Measurements from ENCODE around the gene CYP2W1. TPM values are rescaled to one million over a fixed set of nuclear protein-coding genes. Genes with fewer than 3 reads are reported as not detected.

Gene CYP2W1
- total and polyA plus RNA-seq, 2 experiments from 2014 or later = 31.1 to 72.3 TPM

DNA sequence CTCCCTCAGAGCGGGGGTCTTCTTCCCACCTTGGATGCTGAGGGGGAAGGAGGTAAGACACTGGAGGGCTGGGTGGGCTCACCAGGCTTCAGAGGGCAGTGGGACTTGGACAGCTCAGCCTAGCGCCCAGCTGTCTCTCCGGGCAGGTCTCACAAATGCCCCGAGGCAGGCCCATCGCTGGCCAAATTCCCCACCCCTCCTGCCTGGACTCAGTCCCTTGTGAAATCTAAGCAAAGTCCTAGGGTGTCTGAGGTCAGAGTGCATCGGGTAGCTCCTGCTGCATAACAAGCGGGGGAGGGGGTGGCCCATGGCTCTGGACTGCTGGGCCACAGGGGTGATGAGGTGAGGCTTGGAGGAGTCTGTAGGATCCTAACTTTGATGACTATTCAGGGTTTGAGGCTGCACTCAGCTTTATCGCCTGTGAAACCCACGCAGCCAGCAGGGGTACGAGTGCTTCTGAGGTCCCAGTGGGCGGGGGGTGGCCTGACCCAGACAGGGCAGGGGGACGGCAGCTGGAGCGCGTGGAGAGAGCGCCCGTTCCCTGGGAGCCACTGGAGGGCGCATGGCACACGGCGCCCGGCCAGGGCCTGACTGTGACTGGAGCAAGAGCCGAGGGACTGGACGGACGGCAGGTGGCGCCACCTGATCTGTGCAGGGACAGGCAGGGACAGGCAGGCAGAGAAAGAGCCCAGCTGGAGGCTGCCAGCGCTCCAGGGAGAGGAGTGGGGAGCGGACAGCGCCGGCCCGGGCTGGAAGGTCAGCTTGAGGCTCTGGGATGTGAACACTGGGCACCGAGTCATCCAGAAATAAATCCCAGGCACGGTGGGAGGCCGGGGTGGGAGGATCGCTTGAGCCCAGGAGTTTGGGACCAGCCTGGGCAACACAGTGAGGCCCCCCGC is 10.0 kb downstream of the CYP2W1 start:
- H3K27me3 ChIP-seq = no peaks in the 10 kb centered on the region
- no peak for TF ChIP-seq EZH2phosphoT487 (IDR thresholded peaks at IDR 0.05; ENCODE audit: low read depth, severe bottlenecking, unreplicated experiment)
- TF ChIP-seq, protein P1, sequence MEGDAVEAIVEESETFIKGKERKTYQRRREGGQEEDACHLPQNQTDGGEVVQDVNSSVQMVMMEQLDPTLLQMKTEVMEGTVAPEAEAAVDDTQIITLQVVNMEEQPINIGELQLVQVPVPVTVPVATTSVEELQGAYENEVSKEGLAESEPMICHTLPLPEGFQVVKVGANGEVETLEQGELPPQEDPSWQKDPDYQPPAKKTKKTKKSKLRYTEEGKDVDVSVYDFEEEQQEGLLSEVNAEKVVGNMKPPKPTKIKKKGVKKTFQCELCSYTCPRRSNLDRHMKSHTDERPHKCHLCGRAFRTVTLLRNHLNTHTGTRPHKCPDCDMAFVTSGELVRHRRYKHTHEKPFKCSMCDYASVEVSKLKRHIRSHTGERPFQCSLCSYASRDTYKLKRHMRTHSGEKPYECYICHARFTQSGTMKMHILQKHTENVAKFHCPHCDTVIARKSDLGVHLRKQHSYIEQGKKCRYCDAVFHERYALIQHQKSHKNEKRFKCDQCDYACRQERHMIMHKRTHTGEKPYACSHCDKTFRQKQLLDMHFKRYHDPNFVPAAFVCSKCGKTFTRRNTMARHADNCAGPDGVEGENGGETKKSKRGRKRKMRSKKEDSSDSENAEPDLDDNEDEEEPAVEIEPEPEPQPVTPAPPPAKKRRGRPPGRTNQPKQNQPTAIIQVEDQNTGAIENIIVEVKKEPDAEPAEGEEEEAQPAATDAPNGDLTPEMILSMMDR (IDR thresholded peaks at IDR 0.05; ENCODE audit: poor library complexity) = peak; percentile 100
- 23% methylated on average over 33 of the region's 34 CpGs for WGBS (ENCODE audit: low lambda C conversion rate, missing lambda C conversion rate)

DNA sequence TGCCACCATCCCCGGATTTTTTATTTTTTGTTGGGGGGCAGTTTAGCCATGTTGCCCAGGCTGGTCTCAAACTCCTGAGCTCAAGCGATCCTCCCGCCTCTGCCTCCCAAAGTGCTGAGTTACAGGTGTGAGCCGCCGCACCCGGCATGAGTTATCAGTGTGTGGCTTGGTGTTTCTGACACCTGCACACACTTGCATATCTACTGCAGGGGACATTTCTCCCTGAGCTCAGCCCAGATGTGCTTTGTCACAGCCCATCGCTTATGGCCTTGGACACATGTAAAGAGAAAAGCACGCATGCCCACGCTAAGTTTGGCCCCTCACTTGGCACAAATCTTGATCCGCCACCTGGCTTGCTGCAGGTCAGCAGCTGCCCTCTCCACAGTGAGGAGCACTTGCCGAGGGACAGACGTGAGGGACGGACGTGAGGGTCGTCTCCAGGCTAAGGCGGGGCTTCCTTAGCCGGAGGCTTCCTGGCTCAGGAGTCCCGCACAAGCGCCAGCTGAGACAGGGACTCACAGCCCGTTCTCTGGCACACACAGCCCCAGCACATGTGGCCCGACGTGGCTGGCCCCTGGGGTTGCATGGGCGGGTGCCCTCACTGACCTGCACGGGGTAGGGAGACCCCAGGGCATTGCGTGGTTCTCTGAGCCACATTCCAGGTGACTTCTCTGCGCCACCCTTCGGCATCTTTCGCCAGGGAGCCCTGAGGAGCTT is 11.8 kb downstream of the CYP2W1 start:
- TF ChIP-seq, protein P1 (IDR thresholded peaks at IDR 0.05; ENCODE audit: poor library complexity) = no peak
- no peak for TF ChIP-seq EZH2 (IDR thresholded peaks at IDR 0.05; ENCODE audit: borderline replicate concordance)
- TF ChIP-seq EZH2phosphoT487 (IDR thresholded peaks at IDR 0.05; ENCODE audit: low read depth, severe bottlenecking, unreplicated experiment) = no peak
- no peak overlapping the region for H2AFZ ChIP-seq
- H3K9me2 ChIP-seq (replicated peaks; ENCODE audit: insufficient read depth) = no peaks in the 10 kb centered on the region
- no peaks in the 10 kb centered on the region for H3K9me3 ChIP-seq (ENCODE audit: low read depth)
- 84% methylated on average over 28 of the region's 28 CpGs for WGBS (ENCODE audit: low lambda C conversion rate, missing lambda C conversion rate)
- H3K79me2 ChIP-seq = no peaks in the 10 kb centered on the region
- H3K4me3 ChIP-seq = no peak overlapping the region
- H3K4me2 ChIP-seq = no peak overlapping the region
- DNase-seq (ENCODE audit: low spot score) = no peak
- H3K27me3 ChIP-seq = no peaks in the 10 kb centered on the region
- no peaks in the 10 kb centered on the region for H4K20me1 ChIP-seq (ENCODE audit: insufficient read depth, poor library complexity, severe bottlenecking)
- peaks cover 3% of the 10 kb centered on the region for H3K4me1 ChIP-seq (ENCODE audit: insufficient read depth)
- H3K36me3 ChIP-seq (replicated peaks; ENCODE audit: insufficient read depth, low read depth) = no peaks in the 10 kb centered on the region
- no peak overlapping the region for H3K27ac ChIP-seq

More for the DNA sequence above, 10.0 kb downstream of the CYP2W1 start:
- Histone ChIP-seq H3K79me2 (no peaks in the 10 kb centered on the region), H3K4me1 (ENCODE audit: insufficient read depth) (peaks cover 14% of the 10 kb centered on the region), H3K9me2 (replicated peaks; ENCODE audit: insufficient read depth) (no peaks in the 10 kb centered on the region), H3K4me2 (peak overlapping the region; percentile 46), H3K36me3 (replicated peaks; ENCODE audit: insufficient read depth, low read depth) (no peaks in the 10 kb centered on the region), H4K20me1 (ENCODE audit: insufficient read depth, poor library complexity, severe bottlenecking) (no peaks in the 10 kb centered on the region), H3K4me3 (no peak overlapping the region), H2AFZ (no peak overlapping the region), H3K27ac (no peak overlapping the region), H3K9me3 (ENCODE audit: low read depth) (no peaks in the 10 kb centered on the region)
- peak; percentile 98 for DNase-seq (ENCODE audit: low spot score)

DNA sequence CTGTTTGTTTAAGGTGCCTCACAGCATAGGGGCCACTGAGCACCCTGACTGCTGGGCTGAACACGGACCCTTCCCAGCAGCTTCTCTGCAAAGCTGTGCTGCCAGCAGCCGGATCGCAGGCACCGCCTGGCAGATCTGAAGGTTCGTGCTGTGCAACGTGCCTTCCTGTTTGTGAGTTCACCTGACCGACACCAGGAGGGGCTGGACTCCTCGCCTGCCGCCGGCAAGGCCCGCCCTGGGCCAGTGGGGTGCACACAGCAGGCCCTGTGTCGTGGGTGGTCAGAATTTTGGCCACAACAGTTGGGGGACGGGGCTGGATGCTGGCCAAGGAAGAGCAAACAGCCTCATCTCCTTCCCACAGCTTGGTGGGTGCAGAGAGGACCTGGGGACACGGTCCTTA is 12.6 kb downstream of the CYP2W1 start:
- no peak for DNase-seq (ENCODE audit: low spot score)
- Histone ChIP-seq H3K79me2 (no peaks in the 10 kb centered on the region), H3K9me3 (ENCODE audit: low read depth) (no peaks in the 10 kb centered on the region), H3K27ac (no peak overlapping the region), H4K20me1 (ENCODE audit: insufficient read depth, poor library complexity, severe bottlenecking) (no peaks in the 10 kb centered on the region), H3K9me2 (replicated peaks; ENCODE audit: insufficient read depth) (no peaks in the 10 kb centered on the region), H3K4me1 (ENCODE audit: insufficient read depth) (peaks cover 3% of the 10 kb centered on the region), H2AFZ (no peak overlapping the region), H3K27me3 (no peaks in the 10 kb centered on the region), H3K36me3 (replicated peaks; ENCODE audit: insufficient read depth, low read depth) (no peaks in the 10 kb centered on the region), H3K4me2 (no peak overlapping the region), H3K4me3 (no peak overlapping the region)
- no peak for TF ChIP-seq EZH2 (IDR thresholded peaks at IDR 0.05; ENCODE audit: borderline replicate concordance)
- no peak for TF ChIP-seq EZH2phosphoT487 (IDR thresholded peaks at IDR 0.05; ENCODE audit: low read depth, severe bottlenecking, unreplicated experiment)
- TF ChIP-seq, protein P1 (IDR thresholded peaks at IDR 0.05; ENCODE audit: poor library complexity) = no peak
- 92% methylated on average over 14 of the region's 14 CpGs for WGBS (ENCODE audit: low lambda C conversion rate, missing lambda C conversion rate)
